Sigmoid colon (tissue), 4 donors: Measurements from ENCODE around the gene SYT17.
A peak's percentile ranks its signal among the peaks of the same experiment; 100 is the strongest.

Experiments used
- POLR2AphosphoS5 ChIP-seq, 4 donors: sonication (generic); formaldehyde crosslinking; IDR thresholded peaks; one replicate each; pipeline ENCODE4 v1.6.1; 2017; ENCODE audit warnings: antibody characterized with exemption in 4 of 4
- TF ChIP-seq, protein P1 (sequence below), 4 experiments: fragments of 450-650 bp in 3 of 4; fragments of 200-600 bp in 1 of 4; IDR thresholded peaks; one replicate each; pipeline ENCODE4 v1.5.1; 2016 to 2019; ENCODE audit warnings: antibody characterized with exemption in 4 of 4, mild to moderate bottlenecking in 3 of 4, moderate library complexity in 2 of 4

GRCh38 chr16:19232988-19233387 lies 64.9 kb downstream of the SYT17 start:
- TF ChIP-seq, protein P1, sequence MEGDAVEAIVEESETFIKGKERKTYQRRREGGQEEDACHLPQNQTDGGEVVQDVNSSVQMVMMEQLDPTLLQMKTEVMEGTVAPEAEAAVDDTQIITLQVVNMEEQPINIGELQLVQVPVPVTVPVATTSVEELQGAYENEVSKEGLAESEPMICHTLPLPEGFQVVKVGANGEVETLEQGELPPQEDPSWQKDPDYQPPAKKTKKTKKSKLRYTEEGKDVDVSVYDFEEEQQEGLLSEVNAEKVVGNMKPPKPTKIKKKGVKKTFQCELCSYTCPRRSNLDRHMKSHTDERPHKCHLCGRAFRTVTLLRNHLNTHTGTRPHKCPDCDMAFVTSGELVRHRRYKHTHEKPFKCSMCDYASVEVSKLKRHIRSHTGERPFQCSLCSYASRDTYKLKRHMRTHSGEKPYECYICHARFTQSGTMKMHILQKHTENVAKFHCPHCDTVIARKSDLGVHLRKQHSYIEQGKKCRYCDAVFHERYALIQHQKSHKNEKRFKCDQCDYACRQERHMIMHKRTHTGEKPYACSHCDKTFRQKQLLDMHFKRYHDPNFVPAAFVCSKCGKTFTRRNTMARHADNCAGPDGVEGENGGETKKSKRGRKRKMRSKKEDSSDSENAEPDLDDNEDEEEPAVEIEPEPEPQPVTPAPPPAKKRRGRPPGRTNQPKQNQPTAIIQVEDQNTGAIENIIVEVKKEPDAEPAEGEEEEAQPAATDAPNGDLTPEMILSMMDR (IDR thresholded peaks at IDR 0.05): no peak
- TF ChIP-seq POLR2AphosphoS5 (IDR thresholded peaks at IDR 0.05): peak in 1 of 4 donors; percentile 34
